HepG2 (cell line): ENCODE data around the gene ATOH8. TPM values are rescaled to one million over a fixed set of nuclear protein-coding genes. Genes with fewer than 3 reads are reported as not detected.

Experiments
- ATAC-seq: fragments of 200-7000 bp; cut with Tn5 transposase; 3 replicates; pipeline ENCODE4 v1.9.1; 2020; ENCODE audit warnings: mild to moderate bottlenecking, moderate library complexity
- BruUV-seq: library from RNA; stranded (reverse); fragments of 400-500 nt; replicated peaks from 2 replicates; lab custom pipeline; 2021; lab: Mats Ljungman, UMichigan
- CTCF ChIA-PET: fragments of 300-600 bp; formaldehyde crosslinking; extraction: SDS; loops from one replicate; lab custom pipeline; 2021; ENCODE audit warnings: low total read pairs, inconsistent platforms, low intra/inter-chr PET ratio; lab: Yijun Ruan, JAX
- POLR2A ChIA-PET: fragments of 350-600 bp; sonication (Branson Sonifier 250); formaldehyde crosslinking; loops from one replicate; lab custom pipeline; 2020; ENCODE audit warnings: antibody characterized with exemption, inconsistent platforms; lab: Yijun Ruan, JAX
- DNase-seq: peaks from one replicate; pipeline ENCODE4 v3.0.0-alpha.2; 2015; ENCODE audit warnings: low spot score
- FAIRE-seq: peaks from 3 replicates; lab custom pipeline; 2011; peaks lifted over from hg19 to GRCh38; lab: Jason Lieb, UNC
- H2AFZ ChIP-seq: one replicate; pipeline ENCODE4 v1.6.1; 2011; ENCODE audit warnings: low read length, inconsistent platforms
- H3K27ac ChIP-seq: fragments of 300-600 bp; 3 replicates; pipeline ENCODE4 v1.8.0; 2011; ENCODE audit warnings: mixed run types, mild to moderate bottlenecking, mixed read lengths, low read length, inconsistent platforms; ENCODE audit not compliant: insufficient read depth; ENCODE audit errors: extremely low read length
- H3K27me3 ChIP-seq, 2 experiments: fragments of 200-600 bp in 1 of 2; 2 replicates in 1 of 2; 3 replicates in 1 of 2; pipeline versions ENCODE4 v1.6.0 to v1.8.0; 2011; ENCODE audit warnings: low read length in 2 of 2, mild to moderate bottlenecking in 2 of 2, moderate library complexity in 2 of 2, inconsistent platforms in 1 of 2; ENCODE audit not compliant: insufficient read depth in 2 of 2, control insufficient read depth in 1 of 2
- H3K36me3 ChIP-seq, 2 experiments: fragments of 200-600 bp in 1 of 2; replicated peaks in 1 of 2; 2 replicates in 1 of 2; 3 replicates in 1 of 2; pipeline versions ENCODE4 v1.5.1 to v1.8.0; 2011; ENCODE audit warnings: low read length in 2 of 2, inconsistent platforms in 1 of 2; ENCODE audit not compliant: insufficient read depth in 2 of 2, control insufficient read depth in 1 of 2
- H3K4me1 ChIP-seq: 2 replicates; pipeline ENCODE4 v1.5.1; 2012; ENCODE audit warnings: low read length, inconsistent platforms; ENCODE audit not compliant: insufficient read depth
- H3K4me2 ChIP-seq: 2 replicates; pipeline ENCODE4 v1.6.0; 2011; ENCODE audit warnings: low read depth, low read length, inconsistent platforms
- H3K4me3 ChIP-seq, 3 experiments: fragments of 200-600 bp in 1 of 3; sonication (generic), shearing (Covaris generic) in 1 of 3; replicated peaks in 1 of 3; 2 replicates each; pipeline ENCODE4 v1.5.1; 2011 to 2016; ENCODE audit warnings: low read length in 3 of 3, inconsistent platforms in 2 of 3, low read depth in 2 of 3, mild to moderate bottlenecking in 2 of 3, control low read depth in 1 of 3, mixed read lengths in 1 of 3; ENCODE audit not compliant: insufficient read depth in 1 of 3
- H3K79me2 ChIP-seq: one replicate; pipeline ENCODE4 v1.6.1; 2011; ENCODE audit warnings: low read length, inconsistent platforms; ENCODE audit not compliant: insufficient read depth
- H3K9ac ChIP-seq: 2 replicates; pipeline ENCODE4 v1.6.0; 2011; ENCODE audit warnings: mild to moderate bottlenecking, low read depth, low read length, inconsistent platforms; ENCODE audit not compliant: insufficient read depth
- H3K9me3 ChIP-seq: 2 replicates; pipeline ENCODE4 v1.5.1; 2012; ENCODE audit warnings: mild to moderate bottlenecking, low read length
- H4K20me1 ChIP-seq: 2 replicates; pipeline ENCODE4 v1.6.0; 2011; ENCODE audit warnings: inconsistent platforms, mild to moderate bottlenecking, low read length, moderate library complexity; ENCODE audit not compliant: insufficient read depth
- CREM ChIP-seq, 2 experiments: sonication (generic) in 1 of 2; formaldehyde crosslinking in 1 of 2; IDR thresholded peaks; 2 replicates each; pipeline versions ENCODE4 v1.4.0 to v1.6.1; 2016 to 2020; ENCODE audit warnings: antibody characterized with exemption in 1 of 2, mild to moderate bottlenecking in 1 of 2, missing genetic modification reagents in 1 of 2
- ERF ChIP-seq: IDR thresholded peaks from 2 replicates; pipeline ENCODE4 v1.6.1; 2018; ENCODE audit warnings: missing biosample characterization, missing genetic modification reagents
- KDM1A ChIP-seq: IDR thresholded peaks from 2 replicates; pipeline ENCODE4 v1.6.1; 2016; ENCODE audit warnings: missing compliant biosample characterization
- MED1 ChIP-seq: sonication (generic); formaldehyde crosslinking; IDR thresholded peaks from 2 replicates; pipeline ENCODE4 v1.4.0; 2020; ENCODE audit warnings: missing genetic modification reagents
- PHB2 ChIP-seq: fragments of 450-650 bp; IDR thresholded peaks from 2 replicates; pipeline ENCODE4 v1.6.1; 2018; ENCODE audit not compliant: partially characterized antibody
- PPARG ChIP-seq: conservative IDR thresholded peaks from 2 replicates; pipeline ENCODE4 v1.6.1; 2016; ENCODE audit warnings: missing biosample characterization, missing genetic modification reagents
- SCMH1 ChIP-seq: sonication (generic); formaldehyde crosslinking; IDR thresholded peaks from 2 replicates; pipeline ENCODE4 v1.9.0; 2021; ENCODE audit warnings: missing genetic modification reagents, mild to moderate bottlenecking, borderline replicate concordance
- SNRNP70 ChIP-seq: fragments of 200-400 bp; formaldehyde crosslinking; IDR thresholded peaks from 2 replicates; pipeline ENCODE4 v1.6.1; 2017; ENCODE audit warnings: mild to moderate bottlenecking, low read depth, low read length, moderate library complexity
- TSC22D2 ChIP-seq: sonication (generic); formaldehyde crosslinking; IDR thresholded peaks from 2 replicates; pipeline ENCODE4 v1.5.1; 2020; ENCODE audit warnings: missing genetic modification reagents, mild to moderate bottlenecking, borderline replicate concordance
- ZFP36L1 ChIP-seq: sonication (generic); formaldehyde crosslinking; IDR thresholded peaks from 2 replicates; pipeline ENCODE4 v1.8.0; 2022; ENCODE audit warnings: mild to moderate bottlenecking, missing genetic modification reagents, moderate library complexity
- ZNF660 ChIP-seq: sonication (generic); formaldehyde crosslinking; IDR thresholded peaks from 2 replicates; pipeline ENCODE4 v1.5.1; 2020; ENCODE audit warnings: mild to moderate bottlenecking, low read depth, missing genetic modification reagents, borderline replicate concordance
- WGBS: methylation state at CpG from one replicate; pipeline ENCODE4 v1.1.6; 2017; ENCODE audit warnings: low lambda C conversion rate; 5-methylcytosine and 5-hydroxymethylcytosine counted together
- in situ Hi-C: cut with HindIII; loops from 2 replicates; pipeline ENCODE4 v1.10.0; 2017; ENCODE audit warnings: low pct_unique_long_range_greater_than_20kb; ENCODE audit not compliant: extremely low pct_ligation_motif_present
- intact Hi-C: fragments of 100-400 bp; cut with micrococcal nuclease; formaldehyde crosslinking; loops from one replicate; pipeline ENCODE4 v1.10.0; 2022; ENCODE audit not compliant: unreplicated experiment
- polyA plus RNA-seq, 8 experiments: library from polyadenylated mRNA; depleted of rRNA in 3 of 8; stranded (reverse) in 7 of 8; unstranded in 1 of 8; fragments of >200 nt; fragmentation: Illumina TruSeq in 4 of 8; extraction: Trizol in 4 of 8; gene quantifications; 2 replicates each; pipeline versions ENCODE4 v1.2.1 to v1.2.3, GENCODE V29; 2011 to 2016; ENCODE audit warnings: low read depth in 4 of 8, missing spikeins in 1 of 8, mixed read lengths in 1 of 8; ENCODE audit not compliant: insufficient read depth in 1 of 8
- total RNA-seq, 5 experiments: library from RNA; depleted of rRNA; stranded (reverse); fragments of >200 nt; fragmentation: Illumina TruSeq; extraction: Trizol; gene quantifications; 2 replicates each; pipeline ENCODE4 v1.2.3, GENCODE V29; 2016; ENCODE audit warnings: low read depth in 1 of 5
- TF ChIP-seq, protein P1 (sequence below): sonication (generic); formaldehyde crosslinking; IDR thresholded peaks from 2 replicates; pipeline ENCODE4 v1.4.0; 2020; ENCODE audit warnings: missing genetic modification reagents
- TF ChIP-seq, protein P2 (sequence below): sonication (generic); formaldehyde crosslinking; IDR thresholded peaks from 2 replicates; pipeline ENCODE4 v1.5.1; 2020; ENCODE audit warnings: mild to moderate bottlenecking, missing genetic modification reagents, moderate library complexity
- TF ChIP-seq, protein P3 (sequence below): IDR thresholded peaks from 2 replicates; pipeline ENCODE4 v1.6.1; 2018; ENCODE audit warnings: missing genetic modification reagents
- TF ChIP-seq, protein P4 (sequence below): sonication (generic); formaldehyde crosslinking; IDR thresholded peaks from 2 replicates; pipeline ENCODE4 v1.5.1; 2020; ENCODE audit warnings: missing genetic modification reagents, mild to moderate bottlenecking, borderline replicate concordance

Gene ATOH8
- total and polyA plus RNA-seq, 2 of the 13 experiments (the other 11 are each of a cell fraction or from before 2014, with no cell fraction given) = 0.13 to 0.61 TPM

DNA sequence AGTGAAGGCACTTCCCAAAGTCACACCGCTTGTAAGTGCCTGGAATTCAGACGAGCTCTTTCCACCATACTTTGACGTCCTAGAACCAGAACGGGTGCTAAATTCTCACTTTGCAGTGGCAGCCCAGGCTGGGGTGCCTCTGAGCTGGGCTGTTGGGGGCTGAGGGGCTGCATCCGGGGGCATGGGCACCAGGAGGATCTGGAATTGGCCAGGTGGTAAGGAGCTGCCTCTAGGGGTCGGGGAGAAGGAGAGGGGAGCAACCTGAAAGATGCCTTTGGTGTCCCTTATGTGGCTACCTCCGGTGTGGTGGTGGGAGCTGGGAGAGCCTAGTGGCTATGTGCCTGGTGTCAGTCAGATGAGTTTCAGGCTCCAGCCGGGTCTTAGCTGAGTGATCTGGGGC is 7.1 kb downstream of the ATOH8 start:
- no TSS peak for BruUV-seq
- H3K27me3 ChIP-seq = peaks cover 0 to 5% of the 10 kb centered on the region in 2 experiments; a peak in 1 of 5 replicates
- ATAC-seq (peak; percentile 10), FAIRE-seq (no peak), DNase-seq (no peak)
- peak overlapping the region in 1 of 3 experiments; percentile 45; a peak in 1 of 6 replicates for H3K4me3 ChIP-seq
- intact Hi-C loops (no loop called here), in situ Hi-C loops (no loop called here)
- no peaks in the 10 kb centered on the region for H4K20me1 ChIP-seq
- no peaks in the 10 kb centered on the region for H3K79me2 ChIP-seq
- peak overlapping the region; percentile 71; the same call in 1 of the 2 replicates for H3K4me2 ChIP-seq
- H3K9ac ChIP-seq = no peak overlapping the region
- CTCF ChIA-PET = no interaction called here
- 71% methylated on average over 8 of the region's 8 CpGs for WGBS
- H3K36me3 ChIP-seq = no peaks in the 10 kb centered on the region
- H3K27ac ChIP-seq = no peak overlapping the region
- POLR2A ChIA-PET = interaction anchor here (0.8 to 1.7 kb wide), 4 partner anchors 8 to 53 kb away, joined by 3 to 11 read pairs (median 4); no protein-coding TSS in a partner anchor
- peaks cover 76% of the 10 kb centered on the region for H3K4me1 ChIP-seq
- no peaks in the 10 kb centered on the region for H3K9me3 ChIP-seq
- no peak overlapping the region for H2AFZ ChIP-seq
- TF ChIP-seq, protein P1, sequence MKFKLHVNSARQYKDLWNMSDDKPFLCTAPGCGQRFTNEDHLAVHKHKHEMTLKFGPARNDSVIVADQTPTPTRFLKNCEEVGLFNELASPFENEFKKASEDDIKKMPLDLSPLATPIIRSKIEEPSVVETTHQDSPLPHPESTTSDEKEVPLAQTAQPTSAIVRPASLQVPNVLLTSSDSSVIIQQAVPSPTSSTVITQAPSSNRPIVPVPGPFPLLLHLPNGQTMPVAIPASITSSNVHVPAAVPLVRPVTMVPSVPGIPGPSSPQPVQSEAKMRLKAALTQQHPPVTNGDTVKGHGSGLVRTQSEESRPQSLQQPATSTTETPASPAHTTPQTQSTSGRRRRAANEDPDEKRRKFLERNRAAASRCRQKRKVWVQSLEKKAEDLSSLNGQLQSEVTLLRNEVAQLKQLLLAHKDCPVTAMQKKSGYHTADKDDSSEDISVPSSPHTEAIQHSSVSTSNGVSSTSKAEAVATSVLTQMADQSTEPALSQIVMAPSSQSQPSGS = no peak
- no peak for TF ChIP-seq TSC22D2 (CRISPR knock-in tag)
- TF ChIP-seq PHB2 = no peak
- no peak for TF ChIP-seq SNRNP70
- TF ChIP-seq, protein P2, sequence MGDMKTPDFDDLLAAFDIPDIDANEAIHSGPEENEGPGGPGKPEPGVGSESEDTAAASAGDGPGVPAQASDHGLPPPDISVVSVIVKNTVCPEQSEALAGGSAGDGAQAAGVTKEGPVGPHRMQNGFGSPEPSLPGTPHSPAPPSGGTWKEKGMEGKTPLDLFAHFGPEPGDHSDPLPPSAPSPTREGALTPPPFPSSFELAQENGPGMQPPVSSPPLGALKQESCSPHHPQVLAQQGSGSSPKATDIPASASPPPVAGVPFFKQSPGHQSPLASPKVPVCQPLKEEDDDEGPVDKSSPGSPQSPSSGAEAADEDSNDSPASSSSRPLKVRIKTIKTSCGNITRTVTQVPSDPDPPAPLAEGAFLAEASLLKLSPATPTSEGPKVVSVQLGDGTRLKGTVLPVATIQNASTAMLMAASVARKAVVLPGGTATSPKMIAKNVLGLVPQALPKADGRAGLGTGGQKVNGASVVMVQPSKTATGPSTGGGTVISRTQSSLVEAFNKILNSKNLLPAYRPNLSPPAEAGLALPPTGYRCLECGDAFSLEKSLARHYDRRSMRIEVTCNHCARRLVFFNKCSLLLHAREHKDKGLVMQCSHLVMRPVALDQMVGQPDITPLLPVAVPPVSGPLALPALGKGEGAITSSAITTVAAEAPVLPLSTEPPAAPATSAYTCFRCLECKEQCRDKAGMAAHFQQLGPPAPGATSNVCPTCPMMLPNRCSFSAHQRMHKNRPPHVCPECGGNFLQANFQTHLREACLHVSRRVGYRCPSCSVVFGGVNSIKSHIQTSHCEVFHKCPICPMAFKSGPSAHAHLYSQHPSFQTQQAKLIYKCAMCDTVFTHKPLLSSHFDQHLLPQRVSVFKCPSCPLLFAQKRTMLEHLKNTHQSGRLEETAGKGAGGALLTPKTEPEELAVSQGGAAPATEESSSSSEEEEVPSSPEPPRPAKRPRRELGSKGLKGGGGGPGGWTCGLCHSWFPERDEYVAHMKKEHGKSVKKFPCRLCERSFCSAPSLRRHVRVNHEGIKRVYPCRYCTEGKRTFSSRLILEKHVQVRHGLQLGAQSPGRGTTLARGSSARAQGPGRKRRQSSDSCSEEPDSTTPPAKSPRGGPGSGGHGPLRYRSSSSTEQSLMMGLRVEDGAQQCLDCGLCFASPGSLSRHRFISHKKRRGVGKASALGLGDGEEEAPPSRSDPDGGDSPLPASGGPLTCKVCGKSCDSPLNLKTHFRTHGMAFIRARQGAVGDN (CRISPR knock-in tag) = no peak
- TF ChIP-seq MED1 (CRISPR knock-in tag) = no peak
- TF ChIP-seq ERF (CRISPR knock-in tag) = no peak
- no peak for TF ChIP-seq PPARG
- no peak for TF ChIP-seq ZFP36L1
- no peak for TF ChIP-seq SCMH1 (CRISPR knock-in tag)
- TF ChIP-seq, protein P3, sequence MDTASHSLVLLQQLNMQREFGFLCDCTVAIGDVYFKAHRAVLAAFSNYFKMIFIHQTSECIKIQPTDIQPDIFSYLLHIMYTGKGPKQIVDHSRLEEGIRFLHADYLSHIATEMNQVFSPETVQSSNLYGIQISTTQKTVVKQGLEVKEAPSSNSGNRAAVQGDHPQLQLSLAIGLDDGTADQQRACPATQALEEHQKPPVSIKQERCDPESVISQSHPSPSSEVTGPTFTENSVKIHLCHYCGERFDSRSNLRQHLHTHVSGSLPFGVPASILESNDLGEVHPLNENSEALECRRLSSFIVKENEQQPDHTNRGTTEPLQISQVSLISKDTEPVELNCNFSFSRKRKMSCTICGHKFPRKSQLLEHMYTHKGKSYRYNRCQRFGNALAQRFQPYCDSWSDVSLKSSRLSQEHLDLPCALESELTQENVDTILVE (CRISPR knock-in tag) = no peak
- TF ChIP-seq CREM (IDR thresholded peaks at IDR 0.05) = no peak
- no peak for TF ChIP-seq CREM (CRISPR knock-in tag; IDR thresholded peaks at IDR 0.05)
- TF ChIP-seq KDM1A (CRISPR knock-in tag) = no peak
- TF ChIP-seq, protein P4, sequence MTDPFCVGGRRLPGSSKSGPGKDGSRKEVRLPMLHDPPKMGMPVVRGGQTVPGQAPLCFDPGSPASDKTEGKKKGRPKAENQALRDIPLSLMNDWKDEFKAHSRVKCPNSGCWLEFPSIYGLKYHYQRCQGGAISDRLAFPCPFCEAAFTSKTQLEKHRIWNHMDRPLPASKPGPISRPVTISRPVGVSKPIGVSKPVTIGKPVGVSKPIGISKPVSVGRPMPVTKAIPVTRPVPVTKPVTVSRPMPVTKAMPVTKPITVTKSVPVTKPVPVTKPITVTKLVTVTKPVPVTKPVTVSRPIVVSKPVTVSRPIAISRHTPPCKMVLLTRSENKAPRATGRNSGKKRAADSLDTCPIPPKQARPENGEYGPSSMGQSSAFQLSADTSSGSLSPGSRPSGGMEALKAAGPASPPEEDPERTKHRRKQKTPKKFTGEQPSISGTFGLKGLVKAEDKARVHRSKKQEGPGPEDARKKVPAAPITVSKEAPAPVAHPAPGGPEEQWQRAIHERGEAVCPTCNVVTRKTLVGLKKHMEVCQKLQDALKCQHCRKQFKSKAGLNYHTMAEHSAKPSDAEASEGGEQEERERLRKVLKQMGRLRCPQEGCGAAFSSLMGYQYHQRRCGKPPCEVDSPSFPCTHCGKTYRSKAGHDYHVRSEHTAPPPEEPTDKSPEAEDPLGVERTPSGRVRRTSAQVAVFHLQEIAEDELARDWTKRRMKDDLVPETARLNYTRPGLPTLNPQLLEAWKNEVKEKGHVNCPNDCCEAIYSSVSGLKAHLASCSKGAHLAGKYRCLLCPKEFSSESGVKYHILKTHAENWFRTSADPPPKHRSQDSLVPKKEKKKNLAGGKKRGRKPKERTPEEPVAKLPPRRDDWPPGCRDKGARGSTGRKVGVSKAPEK (CRISPR knock-in tag) = no peak
- TF ChIP-seq ZNF660 (CRISPR knock-in tag) = no peak
